HepG2 (cell line): Measurements from ENCODE around the gene FGF21. TPM values are rescaled to one million over a fixed set of nuclear protein-coding genes. Genes with fewer than 3 reads are reported as not detected.

ENCODE experiments used
- ATM ChIP-seq: fragments of 450-650 bp; IDR thresholded peaks from 2 replicates; pipeline ENCODE4 v1.7.1; 2017; ENCODE audit warnings: mild to moderate bottlenecking, borderline replicate concordance
- CBX5 ChIP-seq: sonication (generic); formaldehyde crosslinking; IDR thresholded peaks from 2 replicates; pipeline ENCODE4 v1.4.0; 2020; ENCODE audit warnings: missing genetic modification reagents, borderline replicate concordance
- DPF2 ChIP-seq: sonication (generic); formaldehyde crosslinking; IDR thresholded peaks from 2 replicates; pipeline ENCODE4 v1.4.0; 2020; ENCODE audit warnings: mild to moderate bottlenecking, low read depth, missing genetic modification reagents, borderline replicate concordance
- FOXK2 ChIP-seq: fragments of 450-650 bp; IDR thresholded peaks from 2 replicates; pipeline ENCODE4 v1.6.1; 2016
- KDM5B ChIP-seq: sonication (generic); formaldehyde crosslinking; IDR thresholded peaks from 2 replicates; pipeline ENCODE4 v1.4.0; 2020; ENCODE audit warnings: missing genetic modification reagents, mild to moderate bottlenecking, borderline replicate concordance
- KMT2A ChIP-seq: sonication (generic); formaldehyde crosslinking; IDR thresholded peaks from 2 replicates; pipeline ENCODE4 v1.4.0; 2020; ENCODE audit warnings: missing genetic modification reagents
- MIER2 ChIP-seq: IDR thresholded peaks from 2 replicates; pipeline ENCODE4 v1.6.1; 2016; ENCODE audit warnings: missing biosample characterization, missing genetic modification reagents
- NAIF1 ChIP-seq: sonication (generic); formaldehyde crosslinking; IDR thresholded peaks from 2 replicates; pipeline ENCODE4 v1.5.0; 2020; ENCODE audit warnings: mild to moderate bottlenecking, missing genetic modification reagents, borderline replicate concordance
- ZNF180 ChIP-seq: sonication (generic); formaldehyde crosslinking; IDR thresholded peaks from 2 replicates; pipeline ENCODE4 v1.4.0; 2020; ENCODE audit warnings: low read depth, missing genetic modification reagents, borderline replicate concordance
- ZNF24 ChIP-seq: fragments of 450-650 bp; IDR thresholded peaks from 2 replicates; pipeline ENCODE4 v1.6.1; 2017; ENCODE audit warnings: antibody characterized with exemption, mild to moderate bottlenecking
- ZNF496 ChIP-seq: sonication (generic); formaldehyde crosslinking; IDR thresholded peaks from 2 replicates; pipeline ENCODE4 v1.8.1; 2023; ENCODE audit warnings: mild to moderate bottlenecking, moderate library complexity, missing genetic modification reagents; ENCODE audit not compliant: insufficient replicate concordance
- ZNF501 ChIP-seq: sonication (generic); formaldehyde crosslinking; IDR thresholded peaks from 2 replicates; pipeline ENCODE4 v1.5.1; 2020; ENCODE audit warnings: mild to moderate bottlenecking, moderate library complexity, missing genetic modification reagents
- ZNF530 ChIP-seq: sonication (generic); formaldehyde crosslinking; IDR thresholded peaks from 2 replicates; pipeline ENCODE4 v1.5.0; 2020; ENCODE audit warnings: low read depth, mild to moderate bottlenecking, missing genetic modification reagents
- ZNF670 ChIP-seq: sonication (generic); formaldehyde crosslinking; IDR thresholded peaks from 2 replicates; pipeline ENCODE4 v1.8.0; 2022; ENCODE audit warnings: mild to moderate bottlenecking, missing genetic modification reagents, borderline replicate concordance
- ZNF788 ChIP-seq: sonication (generic); formaldehyde crosslinking; IDR thresholded peaks from 2 replicates; pipeline ENCODE4 v1.5.0; 2020; ENCODE audit warnings: mild to moderate bottlenecking, missing genetic modification reagents, borderline replicate concordance
- polyA plus RNA-seq, 8 experiments: library from polyadenylated mRNA; depleted of rRNA in 3 of 8; stranded (reverse) in 7 of 8; unstranded in 1 of 8; fragments of >200 nt; fragmentation: Illumina TruSeq in 4 of 8; extraction: Trizol in 4 of 8; gene quantifications; 2 replicates each; pipeline versions ENCODE4 v1.2.1 to v1.2.3, GENCODE V29; 2011 to 2016; ENCODE audit warnings: low read depth in 4 of 8, missing spikeins in 1 of 8, mixed read lengths in 1 of 8; ENCODE audit not compliant: insufficient read depth in 1 of 8
- total RNA-seq, 5 experiments: library from RNA; depleted of rRNA; stranded (reverse); fragments of >200 nt; fragmentation: Illumina TruSeq; extraction: Trizol; gene quantifications; 2 replicates each; pipeline ENCODE4 v1.2.3, GENCODE V29; 2016; ENCODE audit warnings: low read depth in 1 of 5
- TF ChIP-seq, protein P1 (sequence below), 2 experiments: fragments of 450-650 bp in 1 of 2; sonication (generic) in 1 of 2; formaldehyde crosslinking in 1 of 2; IDR thresholded peaks; 2 replicates each; pipeline versions ENCODE4 v1.6.1 to v1.8.0; 2016 to 2022; ENCODE audit warnings: antibody characterized with exemption in 1 of 2, mild to moderate bottlenecking in 1 of 2, missing genetic modification reagents in 1 of 2
- TF ChIP-seq, protein P2 (sequence below): sonication (generic); formaldehyde crosslinking; conservative IDR thresholded peaks from 2 replicates; pipeline ENCODE4 v1.4.0; 2020; ENCODE audit warnings: mild to moderate bottlenecking, missing genetic modification reagents, moderate library complexity

Gene FGF21
- total and polyA plus RNA-seq, 2 of the 13 experiments (the other 11 are each of a cell fraction or from before 2014, with no cell fraction given), result 0.17 TPM; not detected in 1

DNA sequence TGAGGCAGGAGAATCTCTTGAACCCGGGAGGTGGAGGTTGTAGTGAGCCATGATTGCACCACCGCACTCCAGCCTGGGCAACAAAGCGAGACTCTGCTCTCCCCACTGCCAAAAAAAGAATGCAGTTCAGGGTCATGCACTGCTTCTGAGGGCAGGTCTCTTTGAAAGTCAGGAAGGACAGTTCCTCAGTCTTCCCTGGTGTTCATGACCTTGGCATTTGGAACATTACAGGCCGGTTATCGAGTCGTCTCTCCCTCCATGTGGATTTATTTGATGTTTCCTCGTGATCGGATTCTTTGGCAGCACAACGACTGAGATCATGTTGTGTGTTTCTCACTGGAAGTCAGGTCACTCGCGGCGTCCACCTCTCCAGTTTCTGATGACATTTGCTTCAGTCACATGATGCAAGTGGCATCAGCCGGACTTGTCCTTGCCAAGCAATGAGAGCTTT lies 17.2 kb downstream of the FGF21 start (continued):
- TF ChIP-seq ZNF496 (CRISPR knock-in tag), result no peak
- TF ChIP-seq ZNF501 (CRISPR knock-in tag), result no peak
- no peak for TF ChIP-seq KDM5B (CRISPR knock-in tag)
- TF ChIP-seq, protein P1, sequence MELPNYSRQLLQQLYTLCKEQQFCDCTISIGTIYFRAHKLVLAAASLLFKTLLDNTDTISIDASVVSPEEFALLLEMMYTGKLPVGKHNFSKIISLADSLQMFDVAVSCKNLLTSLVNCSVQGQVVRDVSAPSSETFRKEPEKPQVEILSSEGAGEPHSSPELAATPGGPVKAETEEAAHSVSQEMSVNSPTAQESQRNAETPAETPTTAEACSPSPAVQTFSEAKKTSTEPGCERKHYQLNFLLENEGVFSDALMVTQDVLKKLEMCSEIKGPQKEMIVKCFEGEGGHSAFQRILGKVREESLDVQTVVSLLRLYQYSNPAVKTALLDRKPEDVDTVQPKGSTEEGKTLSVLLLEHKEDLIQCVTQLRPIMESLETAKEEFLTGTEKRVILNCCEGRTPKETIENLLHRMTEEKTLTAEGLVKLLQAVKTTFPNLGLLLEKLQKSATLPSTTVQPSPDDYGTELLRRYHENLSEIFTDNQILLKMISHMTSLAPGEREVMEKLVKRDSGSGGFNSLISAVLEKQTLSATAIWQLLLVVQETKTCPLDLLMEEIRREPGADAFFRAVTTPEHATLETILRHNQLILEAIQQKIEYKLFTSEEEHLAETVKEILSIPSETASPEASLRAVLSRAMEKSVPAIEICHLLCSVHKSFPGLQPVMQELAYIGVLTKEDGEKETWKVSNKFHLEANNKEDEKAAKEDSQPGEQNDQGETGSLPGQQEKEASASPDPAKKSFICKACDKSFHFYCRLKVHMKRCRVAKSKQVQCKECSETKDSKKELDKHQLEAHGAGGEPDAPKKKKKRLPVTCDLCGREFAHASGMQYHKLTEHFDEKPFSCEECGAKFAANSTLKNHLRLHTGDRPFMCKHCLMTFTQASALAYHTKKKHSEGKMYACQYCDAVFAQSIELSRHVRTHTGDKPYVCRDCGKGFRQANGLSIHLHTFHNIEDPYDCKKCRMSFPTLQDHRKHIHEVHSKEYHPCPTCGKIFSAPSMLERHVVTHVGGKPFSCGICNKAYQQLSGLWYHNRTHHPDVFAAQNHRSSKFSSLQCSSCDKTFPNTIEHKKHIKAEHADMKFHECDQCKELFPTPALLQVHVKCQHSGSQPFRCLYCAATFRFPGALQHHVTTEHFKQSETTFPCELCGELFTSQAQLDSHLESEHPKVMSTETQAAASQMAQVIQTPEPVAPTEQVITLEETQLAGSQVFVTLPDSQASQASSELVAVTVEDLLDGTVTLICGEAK (IDR thresholded peaks at IDR 0.05), result no peak
- TF ChIP-seq, protein P1 (CRISPR knock-in tag; IDR thresholded peaks at IDR 0.05), result no peak
- TF ChIP-seq DPF2 (CRISPR knock-in tag), result no peak
- peak; percentile 48; the same call in 1 of the 2 replicates for TF ChIP-seq NAIF1
- peak; percentile 16; the same call in 1 of the 2 replicates for TF ChIP-seq CBX5
- TF ChIP-seq FOXK2, result peak; percentile 60; the same call in 1 of the 2 replicates
- TF ChIP-seq ZNF788 (CRISPR knock-in tag), result no peak
- no peak for TF ChIP-seq ZNF530 (CRISPR knock-in tag)
- TF ChIP-seq, protein P2, sequence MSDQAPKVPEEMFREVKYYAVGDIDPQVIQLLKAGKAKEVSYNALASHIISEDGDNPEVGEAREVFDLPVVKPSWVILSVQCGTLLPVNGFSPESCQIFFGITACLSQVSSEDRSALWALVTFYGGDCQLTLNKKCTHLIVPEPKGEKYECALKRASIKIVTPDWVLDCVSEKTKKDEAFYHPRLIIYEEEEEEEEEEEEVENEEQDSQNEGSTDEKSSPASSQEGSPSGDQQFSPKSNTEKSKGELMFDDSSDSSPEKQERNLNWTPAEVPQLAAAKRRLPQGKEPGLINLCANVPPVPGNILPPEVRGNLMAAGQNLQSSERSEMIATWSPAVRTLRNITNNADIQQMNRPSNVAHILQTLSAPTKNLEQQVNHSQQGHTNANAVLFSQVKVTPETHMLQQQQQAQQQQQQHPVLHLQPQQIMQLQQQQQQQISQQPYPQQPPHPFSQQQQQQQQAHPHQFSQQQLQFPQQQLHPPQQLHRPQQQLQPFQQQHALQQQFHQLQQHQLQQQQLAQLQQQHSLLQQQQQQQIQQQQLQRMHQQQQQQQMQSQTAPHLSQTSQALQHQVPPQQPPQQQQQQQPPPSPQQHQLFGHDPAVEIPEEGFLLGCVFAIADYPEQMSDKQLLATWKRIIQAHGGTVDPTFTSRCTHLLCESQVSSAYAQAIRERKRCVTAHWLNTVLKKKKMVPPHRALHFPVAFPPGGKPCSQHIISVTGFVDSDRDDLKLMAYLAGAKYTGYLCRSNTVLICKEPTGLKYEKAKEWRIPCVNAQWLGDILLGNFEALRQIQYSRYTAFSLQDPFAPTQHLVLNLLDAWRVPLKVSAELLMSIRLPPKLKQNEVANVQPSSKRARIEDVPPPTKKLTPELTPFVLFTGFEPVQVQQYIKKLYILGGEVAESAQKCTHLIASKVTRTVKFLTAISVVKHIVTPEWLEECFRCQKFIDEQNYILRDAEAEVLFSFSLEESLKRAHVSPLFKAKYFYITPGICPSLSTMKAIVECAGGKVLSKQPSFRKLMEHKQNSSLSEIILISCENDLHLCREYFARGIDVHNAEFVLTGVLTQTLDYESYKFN, result no peak; the same call in none of the 2 replicates
- TF ChIP-seq KMT2A (CRISPR knock-in tag), result no peak
- TF ChIP-seq MIER2, result no peak
- no peak for TF ChIP-seq ATM
- TF ChIP-seq ZNF180 (CRISPR knock-in tag), result no peak
- TF ChIP-seq ZNF24, result no peak
- no peak for TF ChIP-seq ZNF670 (CRISPR knock-in tag)
